NCI-H69 (cell line): Measurements from ENCODE around the gene B3GNT5.

ENCODE experiments used
- DNase-seq: peaks from one replicate; lab custom pipeline; 2025; lab: John Stamatoyannopoulos, UW

B3GNT5 gene, protein sequence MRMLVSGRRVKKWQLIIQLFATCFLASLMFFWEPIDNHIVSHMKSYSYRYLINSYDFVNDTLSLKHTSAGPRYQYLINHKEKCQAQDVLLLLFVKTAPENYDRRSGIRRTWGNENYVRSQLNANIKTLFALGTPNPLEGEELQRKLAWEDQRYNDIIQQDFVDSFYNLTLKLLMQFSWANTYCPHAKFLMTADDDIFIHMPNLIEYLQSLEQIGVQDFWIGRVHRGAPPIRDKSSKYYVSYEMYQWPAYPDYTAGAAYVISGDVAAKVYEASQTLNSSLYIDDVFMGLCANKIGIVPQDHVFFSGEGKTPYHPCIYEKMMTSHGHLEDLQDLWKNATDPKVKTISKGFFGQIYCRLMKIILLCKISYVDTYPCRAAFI

DNA sequence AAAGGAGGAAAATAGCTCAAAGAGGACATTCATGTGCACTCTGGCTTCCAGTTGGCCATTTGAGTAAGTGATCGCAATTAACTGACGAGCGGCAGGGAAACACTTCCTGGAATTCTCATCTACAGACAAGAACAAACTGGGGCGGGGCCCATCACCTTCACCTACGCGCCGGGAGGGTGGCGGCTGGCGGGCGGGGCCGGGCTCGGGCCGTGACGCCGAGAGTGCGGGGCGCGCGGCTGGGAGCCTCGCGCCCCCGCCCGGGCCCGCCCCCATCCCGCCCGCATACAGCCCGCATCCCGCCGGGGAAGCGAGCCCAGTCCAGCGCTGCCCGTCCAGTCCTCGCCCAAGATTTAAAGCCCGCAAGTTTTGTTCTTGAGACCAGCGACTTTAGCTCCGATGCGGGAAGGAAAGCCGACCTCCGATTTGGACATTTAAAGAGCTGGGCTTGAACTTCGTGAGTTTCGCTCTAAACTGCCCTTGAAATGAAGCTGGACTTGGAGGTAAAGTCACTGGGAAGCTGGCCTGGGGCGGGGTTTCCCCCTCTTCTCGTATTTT, at the start of gene B3GNT5:
TSS of gene B3GNT5 (plus strand) at position 281 of the 555 bp plus-strand sequence. CDS start 16,546 bp downstream, outside the sequence.
- peak; percentile 93 for DNase-seq

DNA sequence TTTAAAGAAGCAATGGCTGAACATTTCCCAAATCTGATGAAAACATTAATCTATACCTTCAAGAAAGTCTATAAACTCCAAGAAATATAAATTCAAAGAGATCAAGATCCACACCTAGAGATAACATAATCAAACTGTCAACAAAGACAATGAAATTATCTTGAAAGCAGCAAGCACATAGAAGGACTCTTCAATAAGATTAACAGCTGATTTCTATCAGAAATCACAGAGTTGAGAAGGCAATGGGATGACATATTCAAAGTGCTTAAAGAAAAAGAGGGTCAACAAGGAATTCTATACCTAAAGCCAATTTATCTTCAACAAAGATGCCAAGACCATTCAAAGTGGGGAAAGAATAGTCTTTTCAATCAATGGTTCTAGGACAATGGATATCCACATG, 49.4 kb upstream of the B3GNT5 start:
- no peak for DNase-seq

DNA sequence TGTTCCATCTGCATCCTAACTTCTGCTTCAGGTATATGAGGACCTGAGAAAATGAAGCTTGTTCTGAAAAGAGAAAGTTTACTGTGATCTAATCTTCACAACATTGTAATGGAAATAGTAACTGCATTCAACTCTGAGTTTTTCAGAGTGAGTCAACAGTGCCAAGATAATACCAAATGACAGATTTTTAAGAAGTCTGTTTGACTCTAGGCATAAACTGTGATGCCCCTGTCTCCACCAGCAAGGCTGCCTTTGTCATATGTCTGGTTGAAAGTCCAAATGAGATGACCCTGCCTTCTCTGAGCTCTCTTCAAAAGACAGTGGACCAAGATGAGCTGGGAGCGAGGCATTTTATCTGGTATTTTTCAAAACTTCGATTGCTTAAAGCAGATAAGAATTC, 44.8 kb upstream of the B3GNT5 start:
- no peak for DNase-seq

DNA sequence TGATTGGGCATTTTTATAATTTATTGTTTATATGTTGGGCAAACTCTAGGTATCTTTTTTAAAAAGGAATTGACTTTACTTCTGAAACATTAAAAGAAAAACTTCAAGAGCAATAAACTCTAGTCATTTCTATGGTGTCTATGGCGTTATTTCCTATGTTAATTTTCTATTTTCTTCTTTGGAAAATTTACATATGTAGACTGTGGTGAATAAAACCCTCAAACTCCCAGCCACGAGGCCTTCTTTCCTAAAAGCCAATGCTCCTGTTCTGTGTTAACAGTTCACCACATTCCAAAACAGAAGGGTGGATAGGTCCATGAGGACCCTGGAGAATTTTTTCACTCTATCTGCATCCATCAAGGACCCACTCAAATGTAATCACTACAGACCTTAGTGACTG, 44.3 kb upstream of the B3GNT5 start:
- DNase-seq, result no peak

DNA sequence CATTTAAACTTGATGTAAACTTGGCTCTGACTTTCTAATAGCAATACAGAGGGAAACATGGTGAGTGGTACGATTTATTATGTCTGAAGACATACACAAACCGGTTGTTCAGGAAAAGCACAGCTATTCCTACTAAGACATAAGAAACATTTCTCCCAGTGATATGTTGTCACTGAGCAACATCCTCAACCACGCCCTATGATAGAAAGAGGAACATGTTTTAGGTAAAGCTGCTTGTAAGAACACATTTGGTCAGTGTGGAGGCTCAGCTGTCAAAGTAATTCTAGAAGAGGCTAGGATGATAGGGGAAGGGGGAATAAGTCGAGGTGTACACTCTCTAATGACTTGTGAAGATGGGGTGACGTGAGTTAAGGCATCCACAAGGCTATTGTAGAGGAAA, 42.7 kb upstream of the B3GNT5 start:
- no peak for DNase-seq

DNA sequence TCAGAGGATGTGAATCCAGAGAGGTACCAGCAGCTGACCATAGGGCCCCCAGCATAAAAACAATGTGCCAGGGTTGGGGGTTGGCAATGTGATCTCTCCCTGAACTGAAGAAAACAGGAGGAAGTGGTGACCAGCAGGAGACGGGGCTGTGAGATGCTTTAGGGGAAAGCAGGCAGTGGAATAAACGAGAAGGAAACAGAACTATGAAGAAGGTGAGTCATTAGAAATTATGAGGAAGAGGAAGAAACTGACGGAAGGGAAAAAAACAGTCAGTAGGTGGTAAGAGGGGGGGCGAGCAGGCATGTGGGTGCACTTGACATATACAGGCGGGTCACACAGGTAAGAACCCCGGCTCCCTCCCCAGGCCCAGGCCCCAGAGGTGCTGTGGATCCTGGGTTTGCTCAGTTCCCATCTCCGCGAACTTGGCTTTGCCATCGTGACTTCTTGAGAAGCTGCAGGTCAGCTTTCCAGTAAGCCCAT, 42.2 kb upstream of the B3GNT5 start:
- no peak for DNase-seq

DNA sequence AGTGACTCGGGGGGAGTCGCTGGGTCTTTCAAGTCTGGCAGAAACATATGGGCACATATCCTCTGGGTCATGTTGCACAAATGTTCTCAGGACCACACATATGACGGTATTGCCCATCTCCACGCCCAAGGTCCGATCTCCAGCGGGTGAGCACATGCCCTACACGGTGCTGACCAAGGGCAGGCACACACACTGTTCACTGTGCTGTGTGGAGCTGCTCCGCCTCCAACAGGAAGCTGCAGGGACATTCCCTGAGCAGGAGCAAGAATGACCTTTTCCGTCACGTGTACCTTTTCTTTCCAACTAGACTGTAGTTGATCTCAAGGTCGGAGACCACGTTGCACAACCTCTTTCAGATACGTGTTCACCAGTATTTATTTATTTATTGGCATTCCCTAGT, 41.7 kb upstream of the B3GNT5 start:
- DNase-seq, result no peak

DNA sequence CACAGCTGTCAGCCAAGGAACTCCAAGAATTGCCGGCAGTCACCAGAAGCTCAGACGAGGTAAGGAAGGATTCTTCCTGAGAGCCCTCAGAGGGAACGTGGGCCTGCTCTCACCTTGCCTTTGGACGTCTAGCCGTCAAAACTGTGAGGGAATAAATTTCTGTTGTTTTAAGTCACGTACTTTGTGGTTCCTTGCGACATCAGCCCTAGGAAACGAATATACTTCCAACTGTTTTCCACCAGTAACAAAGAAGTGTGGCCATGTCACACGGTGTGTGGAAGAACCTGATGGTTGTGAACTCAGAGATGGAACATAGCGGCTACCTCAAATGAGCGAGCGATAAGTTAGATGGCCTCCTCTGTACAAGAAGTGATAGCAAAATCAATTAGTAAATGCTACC, 41.0 kb upstream of the B3GNT5 start:
- no peak for DNase-seq

DNA sequence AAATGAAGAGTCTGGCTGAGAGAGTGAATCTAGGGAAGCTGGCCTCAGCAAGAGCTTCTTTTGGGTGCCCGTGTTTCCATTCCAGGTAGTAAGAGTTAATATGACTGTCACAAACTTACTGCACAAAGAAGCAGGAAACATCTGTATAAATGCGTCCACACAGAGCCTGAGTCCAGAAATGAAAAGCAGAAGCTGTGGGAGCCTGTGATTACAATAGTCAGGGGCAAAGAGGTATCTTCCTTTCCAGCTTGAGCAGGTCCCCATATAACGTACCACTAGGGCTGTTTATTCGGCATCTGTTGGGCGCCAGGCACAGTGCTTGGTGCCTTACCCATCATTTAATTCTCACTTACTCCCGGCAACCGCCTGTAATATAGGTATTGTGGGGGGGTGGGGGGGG, 40.5 kb upstream of the B3GNT5 start:
- no peak for DNase-seq

DNA sequence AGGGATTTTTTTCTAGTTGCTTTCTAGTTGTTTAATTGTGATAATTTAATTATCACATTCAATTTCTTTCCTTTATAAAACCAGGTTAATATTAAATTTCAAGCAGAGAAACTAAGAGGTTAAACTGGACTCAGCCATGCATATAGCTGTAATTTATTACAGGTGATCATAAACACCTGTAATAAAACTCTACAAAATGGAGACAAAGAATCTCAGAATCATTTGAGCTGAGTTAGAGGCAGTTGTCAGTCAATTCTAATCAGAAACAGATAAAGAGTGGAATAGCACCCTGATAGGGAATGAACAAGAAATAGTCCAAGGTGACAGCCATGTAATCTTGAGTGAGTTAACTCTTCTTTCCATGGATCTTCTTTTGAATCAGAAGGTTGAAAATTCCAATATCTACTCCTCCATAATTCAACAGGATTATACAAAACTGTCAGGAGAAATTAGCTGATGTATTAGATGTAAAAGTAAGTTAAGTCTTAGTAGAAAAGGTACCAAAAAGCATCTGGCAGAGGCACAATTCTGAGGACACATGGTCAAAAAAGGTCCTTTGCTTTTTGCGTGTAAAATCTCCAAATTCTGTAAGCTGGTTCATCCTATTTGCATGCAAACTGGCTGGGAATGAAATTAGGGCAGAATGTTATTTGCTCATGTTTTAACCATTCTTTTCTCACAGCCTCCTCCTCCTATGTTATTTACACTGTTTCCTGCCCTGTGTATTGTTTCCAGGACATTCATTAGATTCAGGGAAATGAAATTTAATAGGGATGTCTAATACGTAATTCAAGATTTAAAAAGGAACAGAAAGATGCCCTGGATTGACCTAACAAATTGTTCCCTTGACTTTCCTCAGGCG, 39.4 kb upstream of the B3GNT5 start:
- DNase-seq, result peak; percentile 53

DNA sequence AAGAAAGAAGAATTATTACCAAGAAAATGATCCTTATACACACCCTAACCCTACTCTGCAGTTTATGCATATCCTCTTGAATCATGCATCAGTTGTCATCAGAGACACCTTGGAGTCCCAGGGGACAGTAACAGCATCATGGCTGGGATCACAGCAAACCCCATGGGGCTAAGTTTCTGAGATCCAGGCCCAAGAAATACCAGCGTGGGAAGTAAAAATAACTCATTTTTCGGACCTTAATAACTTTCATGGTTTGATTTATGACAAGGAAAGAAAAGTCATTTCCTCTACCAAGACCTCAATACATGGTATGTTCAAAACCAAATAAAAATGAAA, 38.8 kb upstream of the B3GNT5 start:
- DNase-seq, result peak; percentile 53

DNA sequence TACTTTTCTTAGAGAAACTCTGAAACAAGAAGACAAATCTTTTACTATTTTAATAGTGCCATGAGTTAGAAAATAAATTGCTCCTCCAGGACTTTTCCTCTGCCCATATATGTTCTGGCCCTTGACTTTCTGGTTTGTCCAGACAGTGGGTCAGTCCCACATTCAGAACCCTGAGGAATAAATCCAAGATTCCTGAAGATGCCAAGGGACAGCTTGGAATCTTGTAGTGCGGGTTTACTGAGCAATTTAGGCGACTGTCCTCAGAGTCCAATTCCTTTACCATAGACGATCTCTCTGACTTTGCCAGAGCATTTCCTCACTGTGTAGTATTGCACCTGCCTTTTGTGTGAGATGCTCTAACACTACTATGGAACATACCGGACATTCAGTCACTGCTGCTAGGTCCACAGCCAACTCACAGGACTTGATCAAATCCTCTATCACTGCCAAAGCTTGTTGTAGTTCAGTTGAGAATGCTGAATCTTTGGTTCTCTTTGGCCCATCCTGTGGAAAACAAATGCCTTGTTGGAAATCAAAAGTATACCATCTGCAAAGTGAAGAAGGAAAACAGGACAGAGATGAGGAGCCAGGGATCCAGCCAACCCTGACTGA, 37.4 kb upstream of the B3GNT5 start:
- DNase-seq, result no peak

DNA sequence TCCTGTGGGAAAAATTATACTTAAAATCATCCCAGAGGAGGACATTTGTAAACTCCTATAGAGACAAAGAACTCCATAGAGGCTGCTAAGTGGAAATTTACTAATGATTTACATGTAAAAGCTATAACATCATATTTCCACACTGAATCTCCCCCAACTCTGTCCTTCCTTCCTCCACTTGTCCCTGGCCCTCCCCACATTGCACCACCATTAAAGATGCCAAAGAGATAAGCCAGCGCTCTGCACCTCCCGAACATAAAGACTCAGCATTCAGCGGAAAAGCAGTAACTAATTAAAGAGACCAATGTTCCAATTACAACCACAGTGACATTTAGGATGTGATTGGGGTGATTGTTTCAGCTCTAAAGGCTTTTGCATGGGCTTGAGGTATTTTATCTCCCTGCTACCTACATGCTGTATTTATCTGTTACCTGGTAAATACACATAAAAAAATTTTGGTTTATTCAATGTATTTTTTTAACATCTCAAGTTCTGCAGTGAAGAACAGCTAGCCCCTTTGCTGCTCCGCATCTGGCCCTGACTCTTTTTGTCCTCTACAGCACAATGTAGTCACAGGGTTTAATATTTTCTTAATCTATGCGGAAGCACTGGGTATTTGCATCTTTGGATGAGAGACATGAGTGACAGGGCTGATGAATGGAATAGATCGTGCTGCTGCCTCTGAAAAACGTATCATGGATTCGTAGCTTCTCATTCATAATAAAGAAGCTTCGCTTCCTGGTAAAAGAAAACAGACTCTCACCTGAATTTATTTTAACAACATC, 35.3 kb upstream of the B3GNT5 start:
- DNase-seq, result no peak

DNA sequence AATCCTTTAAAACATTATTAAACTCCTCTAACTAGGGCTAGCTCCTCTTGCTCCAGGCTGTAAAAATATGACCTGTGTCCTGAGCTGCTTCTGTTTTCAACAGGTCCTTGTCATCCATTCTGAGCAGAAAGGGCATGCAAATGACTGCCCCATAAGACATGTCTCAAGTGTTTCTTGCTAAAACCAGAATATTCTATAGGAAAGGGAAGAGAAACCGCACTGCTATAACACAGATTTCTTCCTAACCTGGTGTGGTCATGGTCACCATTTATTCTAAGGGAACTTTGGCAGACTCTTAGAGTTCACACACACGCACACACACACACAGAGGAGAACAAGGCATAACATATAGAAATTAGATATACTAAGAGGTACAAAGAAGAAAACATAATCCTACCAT, 34.2 kb upstream of the B3GNT5 start:
- DNase-seq, result no peak

DNA sequence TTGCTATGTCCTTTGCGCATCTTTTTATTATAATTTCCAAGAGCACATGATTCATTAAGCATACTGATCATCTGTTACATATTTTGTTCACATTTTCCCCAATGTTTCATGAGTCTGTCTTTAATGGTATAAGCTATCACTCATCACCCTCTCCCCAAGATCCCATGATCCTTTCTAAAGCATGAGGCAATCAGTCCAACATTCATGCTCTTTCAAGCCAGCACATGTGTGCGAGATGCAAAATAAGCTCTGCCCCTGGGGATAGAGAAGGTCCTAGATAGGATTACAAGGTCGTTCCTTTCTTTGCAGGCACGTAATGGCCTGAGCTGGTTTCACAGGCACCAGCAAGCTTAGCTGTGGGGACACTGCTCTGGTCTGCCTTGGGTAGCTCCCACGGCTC, 32.2 kb upstream of the B3GNT5 start:
- DNase-seq, result no peak

DNA sequence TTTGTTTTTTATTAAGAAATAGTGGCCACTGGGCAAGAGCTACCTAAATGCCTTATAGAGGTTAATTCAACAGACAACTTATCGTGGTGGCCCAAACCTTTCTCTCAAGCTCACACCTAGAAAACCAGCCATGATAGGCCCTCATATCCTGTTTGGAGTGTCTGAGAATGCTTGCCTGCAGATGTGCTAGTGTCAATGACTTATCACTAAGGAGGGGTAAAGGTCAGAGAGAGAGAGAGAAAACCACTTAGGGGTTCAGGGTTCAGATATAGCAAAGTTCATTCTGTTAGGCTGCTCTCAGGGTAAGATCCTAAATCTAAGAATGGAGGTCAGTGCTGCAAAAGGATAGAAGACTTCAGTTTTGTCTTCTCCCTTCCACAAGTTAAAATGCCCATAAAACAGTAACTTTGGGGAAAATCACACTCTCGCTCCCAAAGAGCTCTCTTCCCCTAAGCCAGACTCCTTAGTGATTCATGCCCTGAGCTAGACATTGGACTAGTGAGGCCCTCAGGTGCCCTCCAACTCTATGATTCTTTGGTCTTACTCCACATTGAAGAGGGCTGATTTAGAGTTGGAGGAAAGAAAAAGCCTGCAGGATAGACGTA, 30.3 kb upstream of the B3GNT5 start:
- DNase-seq, result no peak

DNA sequence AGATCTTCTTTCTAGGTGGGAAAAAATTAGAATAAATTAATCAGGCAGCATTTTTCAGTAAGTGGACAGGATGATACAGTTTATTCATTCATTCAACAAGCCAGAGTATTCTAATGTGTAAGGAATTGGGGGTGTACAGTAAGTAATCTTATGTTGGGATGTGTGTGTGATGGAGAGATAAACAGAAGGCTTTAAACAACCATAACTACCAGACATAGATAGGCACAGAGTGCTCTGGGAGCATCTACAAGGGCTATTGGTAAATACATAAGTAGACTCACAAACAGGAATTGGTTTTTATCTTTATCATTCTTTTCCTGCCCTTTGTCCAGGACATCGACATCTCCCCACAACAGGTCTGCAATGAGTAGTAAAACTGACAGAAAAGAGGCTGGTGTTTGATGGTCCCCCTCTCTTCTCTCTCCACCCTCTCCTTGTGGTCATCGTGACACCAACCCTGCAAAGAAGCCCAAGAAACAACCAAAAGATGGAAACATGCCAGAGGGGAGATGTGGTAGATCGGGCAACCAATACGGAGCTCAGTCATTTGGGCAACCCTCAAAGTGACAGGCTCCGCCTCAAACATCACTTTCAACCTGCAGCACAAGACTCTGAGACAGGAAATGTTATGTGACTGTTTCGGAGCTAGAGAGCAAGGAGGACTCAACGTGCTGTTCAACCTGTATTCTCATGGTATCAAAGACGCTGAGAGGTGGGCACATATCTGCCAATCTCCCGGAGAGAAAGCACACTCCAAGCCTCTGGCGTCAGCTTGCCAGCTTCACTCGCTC, 28.7 kb upstream of the B3GNT5 start:
- no peak for DNase-seq

DNA sequence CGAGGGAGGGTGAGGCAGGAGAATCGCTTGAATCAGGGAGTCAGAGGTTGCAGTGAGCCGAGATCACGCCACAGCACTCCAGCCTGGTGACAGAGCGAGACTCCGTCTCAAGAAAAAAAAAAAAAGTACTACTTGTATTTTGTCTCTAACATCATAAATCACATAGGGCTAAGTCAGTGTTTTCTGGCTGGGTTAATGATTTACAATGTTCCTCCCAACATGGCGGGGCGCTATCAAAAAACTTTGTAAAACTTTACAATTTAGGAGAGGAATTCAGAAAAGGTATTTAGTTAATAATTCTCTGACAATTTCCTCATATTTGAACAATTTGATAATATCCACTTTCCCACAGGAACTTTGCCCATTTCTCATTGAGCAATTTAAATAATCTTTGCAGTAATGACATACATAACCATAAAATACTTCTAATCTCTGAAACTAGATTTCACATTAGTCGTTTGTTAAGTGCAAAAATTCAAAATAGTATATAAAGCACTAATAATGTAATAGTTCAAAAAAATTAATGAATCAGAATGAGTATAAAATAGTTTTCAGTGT, 26.6 kb upstream of the B3GNT5 start:
- no peak for DNase-seq

DNA sequence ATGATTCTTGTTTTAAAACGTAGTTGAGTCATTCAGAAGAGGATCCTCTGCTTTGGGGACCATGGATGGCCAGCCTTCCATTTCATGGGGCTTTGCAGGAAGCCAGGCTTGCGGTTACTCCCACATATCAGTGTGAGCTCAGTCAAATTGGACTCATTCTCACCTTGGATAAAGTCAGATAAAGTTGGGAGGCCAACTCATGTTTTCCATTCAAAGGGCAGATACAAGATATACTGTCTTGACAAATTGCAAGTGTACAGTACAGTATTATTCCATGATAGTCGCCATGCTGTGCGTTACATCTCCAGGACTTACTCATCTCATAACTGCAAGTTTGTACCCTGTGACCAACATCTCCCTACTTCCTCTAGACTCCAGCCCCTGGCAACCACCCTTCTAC, 25.5 kb upstream of the B3GNT5 start:
- DNase-seq, result no peak

DNA sequence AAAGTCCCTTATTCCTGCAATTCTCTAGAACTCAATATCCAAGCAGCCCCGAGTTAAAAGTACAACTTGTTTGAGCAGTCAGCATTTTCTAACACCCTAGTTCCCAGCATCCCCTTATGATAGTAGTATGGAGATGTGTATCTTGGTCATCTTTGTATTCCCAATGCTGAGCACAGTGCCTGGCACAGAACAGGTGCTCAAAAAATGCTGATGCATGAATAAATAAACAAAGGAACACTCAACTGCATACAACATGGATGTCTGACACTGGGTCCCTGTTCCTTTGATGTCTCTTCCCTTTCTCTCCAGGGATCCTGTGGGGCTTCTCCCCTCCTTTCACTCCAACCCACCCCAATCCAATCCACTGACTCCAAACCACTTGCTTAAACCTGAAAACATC, 23.9 kb upstream of the B3GNT5 start:
- DNase-seq, result no peak
